Stimulated activated CD4-positive, alpha-beta T cell treated with anti-CD3 and anti-CD28 coated beads, Interleukin-4, amount 100 ng/mL, for 48 hours (primary cell): ENCODE results near the gene ITPKB.
"Not testable (repeated sequence)": the region's sequence is repeated elsewhere in the genome, so short reads cannot be mapped to it uniquely, and the experiment has no call there.

Experiments
- DNase-seq, 2 donors: peaks; one replicate each; pipeline ENCODE4 v3.0.0-alpha.2; 2020; ENCODE audit warnings: low read depth in 2 of 2

The ITPKB gene

GRCh38 chr1:226754793-226755533, 15.9 kb upstream of the ITPKB start:
- no peak for DNase-seq

GRCh38 chr1:226754097-226754496, 15.0 kb upstream of the ITPKB start:
- DNase-seq = no peak

- DNase-seq = no peak
These were observed 12.6 kb upstream of the ITPKB start for GRCh38 chr1:226751703-226752102.

- DNase-seq = no peak
These were observed 12.1 kb upstream of the ITPKB start for GRCh38 chr1:226751214-226751613.

- no peak for DNase-seq
These were observed 10.4 kb upstream of the ITPKB start for GRCh38 chr1:226749467-226749866.

- no peak for DNase-seq
These were observed 9.2 kb upstream of the ITPKB start for GRCh38 chr1:226748306-226748705.

GRCh38 chr1:226747519-226748263, 8.6 kb upstream of the ITPKB start:
- not testable (repeated sequence) for DNase-seq

GRCh38 chr1:226743259-226743658, 4.2 kb upstream of the ITPKB start:
- no peak for DNase-seq

- DNase-seq = no peak
These were observed 1.9 kb upstream of the ITPKB start for GRCh38 chr1:226741009-226741408.

GRCh38 chr1:226739696-226740065, 599 bp upstream of the ITPKB start:
- no peak for DNase-seq

- DNase-seq = no peak
These were observed 574 bp downstream of the ITPKB start for GRCh38 chr1:226738421-226738994.

- peak in 1 of 2 donors; percentile 38 for DNase-seq
These were observed 1.2 kb downstream of the ITPKB start for GRCh38 chr1:226737819-226738420.

GRCh38 chr1:226736908-226737818, 1.9 kb downstream of the ITPKB start:
- peak in 1 of 2 donors; percentile 46 for DNase-seq

- no peak for DNase-seq
These were observed 2.8 kb downstream of the ITPKB start for GRCh38 chr1:226736001-226736907.

GRCh38 chr1:226735576-226735975, 3.5 kb downstream of the ITPKB start:
- no peak for DNase-seq

GRCh38 chr1:226734611-226735153, 4.4 kb downstream of the ITPKB start:
- no peak for DNase-seq

GRCh38 chr1:226733876-226734275, 5.2 kb downstream of the ITPKB start:
- DNase-seq = no peak

- DNase-seq = no peak
These were observed 5.8 kb downstream of the ITPKB start for GRCh38 chr1:226733304-226733703.

- no peak for DNase-seq
These were observed 6.2 kb downstream of the ITPKB start for GRCh38 chr1:226732856-226733291.
